ENCODE data around the gene FHIP2A. TPM values are rescaled to one million over a fixed set of nuclear protein-coding genes. Genes with fewer than 3 reads are reported as not detected.

FHIP2A gene
- total and polyA plus RNA-seq, 2 of the 4 experiments (the other 2 are of a cell fraction), result 10.7 to 16.5 TPM

DNA sequence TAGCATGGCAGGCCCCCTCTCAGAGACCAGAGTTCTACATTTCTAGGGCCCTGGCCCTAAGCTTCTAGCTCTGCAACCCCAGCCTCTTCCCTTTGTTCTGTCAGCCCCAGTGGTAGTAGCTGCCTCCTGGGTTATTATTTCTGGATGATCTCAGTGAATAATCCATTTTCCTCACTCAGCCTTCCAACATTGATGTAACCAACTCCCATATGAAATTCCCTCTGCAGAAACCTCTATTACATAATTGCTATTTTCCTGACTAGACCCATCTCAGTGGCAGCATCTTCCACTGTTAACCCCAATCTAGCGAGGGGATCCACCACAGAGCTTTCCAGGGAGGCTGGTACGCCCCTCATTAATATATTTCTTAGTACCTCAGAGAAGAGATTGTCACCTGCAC is 49.8 kb downstream of the FHIP2A start:
- no peak overlapping the region for H3K9ac ChIP-seq (ENCODE audit: low read depth, low read length)
- no peak overlapping the region for H2AK9ac ChIP-seq (replicated peaks; ENCODE audit: low read depth, low read length, poor library complexity)
- no peak overlapping the region for H3K18ac ChIP-seq (ENCODE audit: low read depth, low read length)
- no peak overlapping the region for H3K27ac ChIP-seq (ENCODE audit: insufficient read depth, low read length)
- H3K4ac ChIP-seq (ENCODE audit: low read depth, low read length), result no peak overlapping the region
- H3K14ac ChIP-seq (replicated peaks; ENCODE audit: low read depth, low read length), result no peak overlapping the region
- H4K5ac ChIP-seq (ENCODE audit: low read depth, low read length), result no peak overlapping the region
- TF ChIP-seq NFE2L2 (IDR thresholded peaks at IDR 0.05; ENCODE audit: low read depth, low read length) (no peak), RCOR1 (IDR thresholded peaks at IDR 0.05; ENCODE audit: insufficient replicate concordance, low read length) (no peak), MAFK (IDR thresholded peaks at IDR 0.05; ENCODE audit: low read depth, low read length) (no peak), BHLHE40 (IDR thresholded peaks at IDR 0.05; ENCODE audit: low read depth, low read length) (no peak), RAD21 (IDR thresholded peaks at IDR 0.05; ENCODE audit: low read length) (no peak), MXI1 (IDR thresholded peaks at IDR 0.05; ENCODE audit: borderline replicate concordance, low read depth, low read length) (no peak), MAZ (IDR thresholded peaks at IDR 0.05; ENCODE audit: borderline replicate concordance, low read depth, low read length) (no peak), CHD1 (IDR thresholded peaks at IDR 0.05; ENCODE audit: low read depth, low read length) (no peak), FOS (IDR thresholded peaks at IDR 0.05; ENCODE audit: low read depth, low read length) (no peak), SMC3 (IDR thresholded peaks at IDR 0.05; ENCODE audit: low read depth, low read length) (no peak), RFX5 (IDR thresholded peaks at IDR 0.05; ENCODE audit: low read depth, low read length) (no peak), POLR2A (IDR thresholded peaks at IDR 0.05; ENCODE audit: low read depth, low read length) (no peak)
- TF ChIP-seq, protein P1, sequence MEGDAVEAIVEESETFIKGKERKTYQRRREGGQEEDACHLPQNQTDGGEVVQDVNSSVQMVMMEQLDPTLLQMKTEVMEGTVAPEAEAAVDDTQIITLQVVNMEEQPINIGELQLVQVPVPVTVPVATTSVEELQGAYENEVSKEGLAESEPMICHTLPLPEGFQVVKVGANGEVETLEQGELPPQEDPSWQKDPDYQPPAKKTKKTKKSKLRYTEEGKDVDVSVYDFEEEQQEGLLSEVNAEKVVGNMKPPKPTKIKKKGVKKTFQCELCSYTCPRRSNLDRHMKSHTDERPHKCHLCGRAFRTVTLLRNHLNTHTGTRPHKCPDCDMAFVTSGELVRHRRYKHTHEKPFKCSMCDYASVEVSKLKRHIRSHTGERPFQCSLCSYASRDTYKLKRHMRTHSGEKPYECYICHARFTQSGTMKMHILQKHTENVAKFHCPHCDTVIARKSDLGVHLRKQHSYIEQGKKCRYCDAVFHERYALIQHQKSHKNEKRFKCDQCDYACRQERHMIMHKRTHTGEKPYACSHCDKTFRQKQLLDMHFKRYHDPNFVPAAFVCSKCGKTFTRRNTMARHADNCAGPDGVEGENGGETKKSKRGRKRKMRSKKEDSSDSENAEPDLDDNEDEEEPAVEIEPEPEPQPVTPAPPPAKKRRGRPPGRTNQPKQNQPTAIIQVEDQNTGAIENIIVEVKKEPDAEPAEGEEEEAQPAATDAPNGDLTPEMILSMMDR (conservative IDR thresholded peaks at IDR 0.05; ENCODE audit: low read depth, low read length), result no peak
- no peak overlapping the region for H3K56ac ChIP-seq (ENCODE audit: extremely low read depth, insufficient read depth, low read length)
- no peaks in the 10 kb centered on the region for H3K9me3 ChIP-seq (ENCODE audit: control insufficient read depth, insufficient read depth, low read length)
- H3K23ac ChIP-seq (ENCODE audit: low read depth, low read length), result no peak overlapping the region
- CTCF ChIA-PET, result no interaction called here
- H2BK120ac ChIP-seq (ENCODE audit: low read depth, low read length), result no peak overlapping the region
- DNase-seq (no peak), ATAC-seq (ENCODE audit: low read depth) (no peak)
- no peak overlapping the region for H2AFZ ChIP-seq (replicated peaks; ENCODE audit: low read length, poor library complexity)
- no peak overlapping the region for H4K91ac ChIP-seq (ENCODE audit: insufficient read depth, low read depth, low read length)
- POLR2A ChIA-PET (ENCODE audit: unreplicated experiment), result no interaction called here
- intact Hi-C loops (cut with micrococcal nuclease) (loop anchor here (10.0 kb wide), 1 partner anchor 123 kb away; no protein-coding TSS in a partner anchor), in situ Hi-C loops (cut with MboI; ENCODE audit: low sequenced_read_pairs) (loop anchor here (10.0 kb wide), 1 partner anchor 253 kb away; no protein-coding TSS in a partner anchor), dilution Hi-C loops (cut with HindIII; ENCODE audit: low sequenced_read_pairs, unreplicated experiment) (no loop called here)
- peaks cover 0 to 4% of the 10 kb centered on the region in 2 experiments; a peak in 1 of 4 replicates for H3K79me1 ChIP-seq (ENCODE audit: low read depth in 1 of 2, low read length in 2 of 2)
- no peaks in the 10 kb centered on the region for H3K36me3 ChIP-seq (ENCODE audit: control insufficient read depth, insufficient read depth, low read length)
- peaks cover 7% of the 10 kb centered on the region; the same call in 1 of the 2 replicates for H3K4me1 ChIP-seq (ENCODE audit: control insufficient read depth, insufficient read depth, low read length)
- H4K8ac ChIP-seq (ENCODE audit: low read depth in 2 of 2, low read length in 2 of 2), result no peak overlapping the region
- H3K27me3 ChIP-seq (ENCODE audit: control insufficient read depth, insufficient read depth, low read length), result no peaks in the 10 kb centered on the region
- H2BK15ac ChIP-seq (ENCODE audit: low read depth, low read length), result no peak overlapping the region
- H4K20me1 ChIP-seq (ENCODE audit: insufficient read depth, low read length), result no peaks in the 10 kb centered on the region
- WGBS, 2 experiments (ENCODE audit: extremely low coverage in 2 of 2, insufficient read length in 1 of 2), result no CpG with 5 or more reads among the region's 2 CpGs
- H2BK5ac ChIP-seq (ENCODE audit: low read depth, low read length, poor library complexity, severe bottlenecking), result no peak overlapping the region
- BruUV-seq (replicated peaks), result no TSS peak
- no peak overlapping the region for H2BK20ac ChIP-seq (ENCODE audit: low read depth, low read length)
- no peak overlapping the region for H3K4me3 ChIP-seq (ENCODE audit: insufficient read depth, low read depth, low read length)
- H3K9me1 ChIP-seq (ENCODE audit: insufficient read depth, low read length), result peaks cover 6% of the 10 kb centered on the region
- H3K4me2 ChIP-seq (ENCODE audit: low read depth, low read length), result no peak overlapping the region
- H2AK5ac ChIP-seq (ENCODE audit: low read depth, low read length), result no peak overlapping the region

Data from IMR-90 (cell line).